SK-N-SH treated with all-trans-retinoic acid at 6 μM for 48 hours (cell line): ENCODE results near the gene MFSD6.

ENCODE experiments used
- ARNTL ChIP-seq: fragments of 450-650 bp; formaldehyde crosslinking; IDR thresholded peaks from 2 replicates; pipeline ENCODE4 v1.5.0; 2020; ENCODE audit warnings: low read depth, mild to moderate bottlenecking, moderate library complexity, borderline replicate concordance
- GLIS3 ChIP-seq: fragments of 250-450 bp; sonication (Bioruptor Pico); IDR thresholded peaks from 2 replicates; pipeline ENCODE4 v1.5.0; 2020; ENCODE audit warnings: mild to moderate bottlenecking, moderate library complexity
- OSR1 ChIP-seq: fragments of 250-450 bp; sonication (Bioruptor Pico); IDR thresholded peaks from 2 replicates; pipeline ENCODE4 v1.8.0; 2022; ENCODE audit warnings: moderate library complexity, mild to moderate bottlenecking, inconsistent platforms
- RARB ChIP-seq: fragments of 250-450 bp; sonication (Bioruptor Pico); IDR thresholded peaks from 2 replicates; pipeline ENCODE4 v1.8.0; 2021; ENCODE audit warnings: mild to moderate bottlenecking, moderate library complexity
- SNAI2 ChIP-seq: fragments of 250-450 bp; sonication (Bioruptor Pico); IDR thresholded peaks from 2 replicates; pipeline ENCODE4 v1.5.0; 2020; ENCODE audit warnings: mild to moderate bottlenecking, moderate library complexity
- TCF4 ChIP-seq: fragments of 250-450 bp; sonication (Bioruptor Pico); IDR thresholded peaks from 2 replicates; pipeline ENCODE4 v1.8.0; 2021; ENCODE audit warnings: mild to moderate bottlenecking, moderate library complexity, borderline replicate concordance
- ZC3H10 ChIP-seq: fragments of 250-450 bp; sonication (Bioruptor Pico); IDR thresholded peaks from 2 replicates; pipeline ENCODE4 v1.5.1; 2021; ENCODE audit warnings: mild to moderate bottlenecking, moderate library complexity
- ZFP30 ChIP-seq: fragments of 450-650 bp; formaldehyde crosslinking; IDR thresholded peaks from 2 replicates; pipeline ENCODE4 v1.5.0; 2022; ENCODE audit warnings: mild to moderate bottlenecking, moderate library complexity
- ZNF565 ChIP-seq: fragments of 450-650 bp; formaldehyde crosslinking; conservative IDR thresholded peaks from 2 replicates; pipeline ENCODE4 v1.5.0; 2020; ENCODE audit warnings: low read depth, mild to moderate bottlenecking, moderate library complexity
- ZNF70 ChIP-seq: fragments of 450-650 bp; formaldehyde crosslinking; IDR thresholded peaks from 2 replicates; pipeline ENCODE4 v1.5.0; 2020; ENCODE audit warnings: mild to moderate bottlenecking, moderate library complexity
- TF ChIP-seq, protein P1 (sequence below): fragments of 250-450 bp; sonication (Bioruptor Pico); IDR thresholded peaks from 2 replicates; pipeline ENCODE4 v1.5.1; 2020; ENCODE audit warnings: low read depth, mild to moderate bottlenecking, moderate library complexity
- TF ChIP-seq, protein P2 (sequence below): fragments of 250-450 bp; sonication (Bioruptor Pico); IDR thresholded peaks from 2 replicates; pipeline ENCODE4 v1.8.0; 2020; ENCODE audit warnings: mild to moderate bottlenecking, moderate library complexity, borderline replicate concordance

DNA sequence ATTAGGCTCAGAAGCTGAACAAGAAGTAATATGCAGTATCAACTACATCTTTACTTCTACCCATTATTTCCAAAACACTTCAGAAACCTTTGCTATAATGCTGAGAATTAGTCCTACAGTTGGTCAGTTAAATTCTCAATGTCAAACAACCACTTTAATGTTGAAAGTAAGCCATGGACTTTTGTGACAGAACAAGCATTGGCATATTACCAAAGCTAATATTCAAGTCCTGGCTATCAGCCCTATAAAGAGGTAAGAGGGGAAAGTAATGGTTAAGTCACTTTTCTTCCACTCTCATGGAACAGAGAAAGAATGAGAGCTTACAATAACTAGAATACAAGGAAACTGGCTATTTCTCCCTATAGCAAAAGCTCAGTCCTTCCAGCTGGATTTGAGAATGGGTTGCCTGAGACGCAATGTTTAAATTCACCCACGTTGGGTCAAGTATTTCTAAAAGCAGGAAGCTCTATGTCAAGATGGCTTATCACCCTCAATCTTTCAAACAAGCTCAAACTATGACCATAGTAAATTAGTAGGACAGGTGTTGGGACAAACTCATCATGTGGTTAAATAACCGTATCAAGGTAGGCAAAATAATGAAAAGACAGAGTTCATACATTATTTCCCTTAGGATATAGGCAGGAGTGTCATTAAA lies 31.4 kb upstream of the MFSD6 start:
- TF ChIP-seq OSR1 (CRISPR knock-in tag) (no peak), SNAI2 (CRISPR knock-in tag) (no peak), ARNTL (CRISPR knock-in tag) (no peak), ZC3H10 (CRISPR knock-in tag) (no peak), ZFP30 (CRISPR knock-in tag) (no peak), ZNF565 (CRISPR knock-in tag) (no peak), GLIS3 (no peak), TCF4 (CRISPR knock-in tag) (no peak), ZNF70 (CRISPR knock-in tag) (no peak), RARB (CRISPR knock-in tag) (no peak)
- TF ChIP-seq, protein P1, sequence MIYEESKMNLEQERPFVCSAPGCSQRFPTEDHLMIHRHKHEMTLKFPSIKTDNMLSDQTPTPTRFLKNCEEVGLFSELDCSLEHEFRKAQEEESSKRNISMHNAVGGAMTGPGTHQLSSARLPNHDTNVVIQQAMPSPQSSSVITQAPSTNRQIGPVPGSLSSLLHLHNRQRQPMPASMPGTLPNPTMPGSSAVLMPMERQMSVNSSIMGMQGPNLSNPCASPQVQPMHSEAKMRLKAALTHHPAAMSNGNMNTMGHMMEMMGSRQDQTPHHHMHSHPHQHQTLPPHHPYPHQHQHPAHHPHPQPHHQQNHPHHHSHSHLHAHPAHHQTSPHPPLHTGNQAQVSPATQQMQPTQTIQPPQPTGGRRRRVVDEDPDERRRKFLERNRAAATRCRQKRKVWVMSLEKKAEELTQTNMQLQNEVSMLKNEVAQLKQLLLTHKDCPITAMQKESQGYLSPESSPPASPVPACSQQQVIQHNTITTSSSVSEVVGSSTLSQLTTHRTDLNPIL (CRISPR knock-in tag), result no peak
- TF ChIP-seq, protein P2, sequence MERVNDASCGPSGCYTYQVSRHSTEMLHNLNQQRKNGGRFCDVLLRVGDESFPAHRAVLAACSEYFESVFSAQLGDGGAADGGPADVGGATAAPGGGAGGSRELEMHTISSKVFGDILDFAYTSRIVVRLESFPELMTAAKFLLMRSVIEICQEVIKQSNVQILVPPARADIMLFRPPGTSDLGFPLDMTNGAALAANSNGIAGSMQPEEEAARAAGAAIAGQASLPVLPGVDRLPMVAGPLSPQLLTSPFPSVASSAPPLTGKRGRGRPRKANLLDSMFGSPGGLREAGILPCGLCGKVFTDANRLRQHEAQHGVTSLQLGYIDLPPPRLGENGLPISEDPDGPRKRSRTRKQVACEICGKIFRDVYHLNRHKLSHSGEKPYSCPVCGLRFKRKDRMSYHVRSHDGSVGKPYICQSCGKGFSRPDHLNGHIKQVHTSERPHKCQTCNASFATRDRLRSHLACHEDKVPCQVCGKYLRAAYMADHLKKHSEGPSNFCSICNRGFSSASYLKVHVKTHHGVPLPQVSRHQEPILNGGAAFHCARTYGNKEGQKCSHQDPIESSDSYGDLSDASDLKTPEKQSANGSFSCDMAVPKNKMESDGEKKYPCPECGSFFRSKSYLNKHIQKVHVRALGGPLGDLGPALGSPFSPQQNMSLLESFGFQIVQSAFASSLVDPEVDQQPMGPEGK (CRISPR knock-in tag), result no peak
